VCaP (cell line): Measurements from ENCODE around the gene RUNX3.

Source experiments
- H3K27ac ChIP-seq: fragments of 450-650 bp; 2 replicates; pipeline ENCODE4 v1.5.1; 2017
- CTCF ChIP-seq: fragments of 450-650 bp; conservative IDR thresholded peaks from 2 replicates; pipeline ENCODE4 v1.5.1; 2017; ENCODE audit warnings: mild to moderate bottlenecking, moderate library complexity

The RUNX3 gene

GRCh38 chr1:24942789-24943188 is 12.7 kb upstream of the RUNX3 start:
- H3K27ac ChIP-seq, result no peak overlapping the region
- no peak for TF ChIP-seq CTCF

GRCh38 chr1:24941564-24941963 is 11.5 kb upstream of the RUNX3 start:
- TF ChIP-seq CTCF, result no peak
- no peak overlapping the region for H3K27ac ChIP-seq

- TF ChIP-seq CTCF, result no peak
- no peak overlapping the region for H3K27ac ChIP-seq
These were observed 10.2 kb upstream of the RUNX3 start for GRCh38 chr1:24940231-24940630.

DNA sequence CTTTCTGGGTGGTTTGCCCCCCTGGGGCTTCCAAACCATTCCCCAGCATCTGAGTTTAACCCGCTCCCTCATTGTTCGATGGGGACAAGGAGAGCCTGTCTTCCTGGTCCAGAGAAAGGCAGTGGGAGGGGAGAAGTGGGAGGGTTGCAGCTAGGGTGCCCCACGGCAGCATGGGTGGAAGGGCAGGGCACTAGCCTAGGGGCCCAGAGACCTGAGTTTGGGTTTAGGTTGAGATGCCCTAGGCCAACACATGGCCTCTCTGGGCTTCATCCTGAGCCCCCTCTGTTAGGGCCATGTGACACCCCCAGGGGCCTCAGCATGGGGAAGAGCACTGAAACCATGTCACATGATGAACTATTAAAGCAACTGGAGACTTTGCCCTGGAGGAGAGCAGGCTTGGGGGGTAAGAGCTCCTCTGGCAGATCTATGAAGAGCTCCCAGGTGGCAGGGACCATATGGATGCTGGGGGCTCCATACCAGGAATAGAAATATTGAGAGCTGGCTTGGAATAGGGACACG is 9.7 kb upstream of the RUNX3 start:
- no peak for TF ChIP-seq CTCF
- H3K27ac ChIP-seq, result no peak overlapping the region

- no peak overlapping the region for H3K27ac ChIP-seq
- no peak for TF ChIP-seq CTCF
These were observed 9.1 kb upstream of the RUNX3 start for GRCh38 chr1:24939040-24939674.

DNA sequence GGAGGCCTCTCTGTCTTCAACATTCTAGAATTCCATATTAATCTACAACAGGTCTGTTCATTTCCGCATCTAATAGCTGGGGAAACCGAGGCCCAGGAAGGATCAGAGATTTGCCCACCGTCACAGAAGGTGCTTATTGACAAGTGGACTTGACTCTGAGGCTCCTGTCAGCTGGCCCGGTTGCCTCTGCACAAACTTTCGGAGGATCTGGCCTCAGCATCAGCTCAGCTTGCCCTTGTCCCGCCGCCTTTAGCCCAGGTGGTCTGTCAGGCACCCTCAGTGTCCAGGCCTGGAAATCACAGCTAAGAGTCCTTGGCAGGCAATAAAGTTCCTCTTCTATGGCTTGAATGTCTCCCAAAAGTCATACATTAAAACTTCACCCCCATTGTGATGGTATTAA is 8.2 kb upstream of the RUNX3 start:
- H3K27ac ChIP-seq, result no peak overlapping the region
- no peak for TF ChIP-seq CTCF

DNA sequence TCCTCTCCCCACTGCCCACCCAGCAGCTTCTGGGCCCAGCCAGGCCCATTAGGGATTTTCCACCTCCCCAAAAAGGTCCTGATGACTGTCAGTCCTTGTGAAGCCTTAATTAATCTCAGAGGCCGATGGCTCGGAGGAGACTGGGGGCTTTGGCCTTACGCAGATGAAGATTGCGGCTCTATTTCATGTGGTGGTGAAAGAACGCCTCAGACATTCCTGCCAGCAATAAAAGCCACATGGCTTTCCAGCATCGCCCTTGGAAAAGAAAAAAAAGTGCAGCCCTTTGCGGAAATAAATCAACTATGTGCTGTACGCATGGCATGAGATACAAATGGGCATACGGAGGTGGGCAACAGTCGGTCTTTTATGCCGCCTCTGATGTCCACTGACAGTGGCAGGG is 6.6 kb upstream of the RUNX3 start:
- TF ChIP-seq CTCF, result no peak
- no peak overlapping the region for H3K27ac ChIP-seq
